Activated CD4-positive, alpha-beta memory T cell treated with anti-CD3 and anti-CD28 coated beads, Interleukin-2, amount 10 ng/mL, durations not matched to agents 7 days and 5 days (primary cell): ENCODE measurements around the gene TCERG1L. TPM values are rescaled to one million over a fixed set of nuclear protein-coding genes. Genes with fewer than 3 reads are reported as not detected.

Experiments
- CTCF ChIA-PET: fragments of 350-600 bp; sonication (Branson Sonifier 250); formaldehyde crosslinking; loops from one replicate; lab custom pipeline; 2021; ENCODE audit warnings: antibody characterized with exemption, inconsistent platforms; lab: Charles Lee
- POLR2A ChIA-PET: fragments of 350-600 bp; sonication (Branson Sonifier 250); formaldehyde crosslinking; loops from one replicate; lab custom pipeline; 2021; ENCODE audit warnings: antibody characterized with exemption; lab: Charles Lee
- DNase-seq: peaks from one replicate; pipeline ENCODE4 v3.0.0-alpha.2; 2020
- H3K27ac Mint-ChIP-seq: one replicate; pipeline ENCODE4 v1.8.0; 2021; ENCODE audit warnings: mild to moderate bottlenecking, mixed read lengths
- H3K27me3 Mint-ChIP-seq: one replicate; pipeline ENCODE4 v1.8.0; 2021; ENCODE audit warnings: mixed read lengths
- H3K36me3 Mint-ChIP-seq: one replicate; pipeline ENCODE4 v1.8.0; 2021; ENCODE audit warnings: low read depth, mixed read lengths
- H3K4me1 Mint-ChIP-seq: one replicate; pipeline ENCODE4 v1.8.0; 2021; ENCODE audit warnings: mixed read lengths
- H3K4me3 Mint-ChIP-seq: one replicate; pipeline ENCODE4 v1.8.0; 2021; ENCODE audit warnings: mild to moderate bottlenecking, mixed read lengths
- H3K9me3 Mint-ChIP-seq: one replicate; pipeline ENCODE4 v1.8.0; 2021; ENCODE audit warnings: mixed read lengths
- total RNA-seq, 2 experiments: library from RNA; stranded (reverse); gene quantifications; one replicate each; pipeline ENCODE4 v1.2.3, GENCODE V29; 2021

TCERG1L gene
- total RNA-seq, 2 experiments from 2014 or later = 0.08 TPM; not detected in 1

DNA sequence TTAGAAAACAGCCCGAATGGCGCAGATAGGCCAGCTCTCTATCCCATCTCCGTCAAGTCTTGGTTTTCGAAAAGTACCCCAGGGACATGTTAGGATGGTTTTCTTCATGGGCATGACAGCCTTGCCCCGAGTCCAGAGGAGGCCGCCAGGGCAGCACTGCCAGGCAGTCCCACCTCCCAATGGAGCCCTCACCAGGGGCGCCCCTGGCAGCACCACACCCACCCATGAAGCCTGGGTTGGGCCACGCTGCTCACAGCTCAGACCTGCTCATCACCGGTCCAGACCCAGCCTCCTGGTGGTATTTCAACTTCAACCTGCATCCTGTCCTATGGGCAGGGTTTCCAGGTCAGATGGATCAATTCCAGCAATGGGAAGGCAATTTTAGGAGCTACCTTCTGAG is 53.3 kb downstream of the TCERG1L start:
- no peak overlapping the region for H3K4me3 Mint-ChIP-seq
- CTCF ChIA-PET = no interaction called here

DNA sequence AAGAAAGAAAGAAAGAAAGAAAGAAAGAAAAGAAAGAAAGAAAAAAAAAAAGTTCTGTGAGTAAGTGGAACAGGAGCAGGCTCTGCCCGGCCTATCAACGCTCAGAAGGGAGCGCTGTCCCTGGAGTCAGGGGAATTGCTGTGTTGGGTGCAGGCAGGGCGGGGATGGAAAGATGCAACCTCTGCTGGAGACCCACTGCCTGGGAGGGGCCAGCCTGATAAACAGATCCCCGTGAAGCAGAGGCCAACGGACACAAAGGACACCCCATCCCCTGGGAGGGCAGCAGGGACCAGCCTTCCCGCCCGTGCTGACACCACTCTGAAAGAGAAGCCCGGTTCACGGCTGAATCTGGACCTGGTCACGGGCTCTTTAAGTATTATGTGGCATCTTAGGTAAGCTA is 54.5 kb downstream of the TCERG1L start:
- H3K27me3 Mint-ChIP-seq = no peaks in the 10 kb centered on the region
- ChIA-PET CTCF (no interaction called here), POLR2A (no interaction called here)
- H3K36me3 Mint-ChIP-seq = no peaks in the 10 kb centered on the region
- peaks cover 3% of the 10 kb centered on the region for H3K9me3 Mint-ChIP-seq
- H3K4me3 Mint-ChIP-seq = no peak overlapping the region
- no peak for DNase-seq
- H3K27ac Mint-ChIP-seq = no peak overlapping the region
- H3K4me1 Mint-ChIP-seq = no peaks in the 10 kb centered on the region

More for the DNA sequence above, 53.3 kb downstream of the TCERG1L start:
- POLR2A ChIA-PET = no interaction called here
- no peak overlapping the region for H3K27ac Mint-ChIP-seq
- H3K36me3 Mint-ChIP-seq = no peaks in the 10 kb centered on the region
- H3K4me1 Mint-ChIP-seq = no peaks in the 10 kb centered on the region
- no peak for DNase-seq
- peaks cover 3% of the 10 kb centered on the region for H3K9me3 Mint-ChIP-seq
- H3K27me3 Mint-ChIP-seq = no peaks in the 10 kb centered on the region

DNA sequence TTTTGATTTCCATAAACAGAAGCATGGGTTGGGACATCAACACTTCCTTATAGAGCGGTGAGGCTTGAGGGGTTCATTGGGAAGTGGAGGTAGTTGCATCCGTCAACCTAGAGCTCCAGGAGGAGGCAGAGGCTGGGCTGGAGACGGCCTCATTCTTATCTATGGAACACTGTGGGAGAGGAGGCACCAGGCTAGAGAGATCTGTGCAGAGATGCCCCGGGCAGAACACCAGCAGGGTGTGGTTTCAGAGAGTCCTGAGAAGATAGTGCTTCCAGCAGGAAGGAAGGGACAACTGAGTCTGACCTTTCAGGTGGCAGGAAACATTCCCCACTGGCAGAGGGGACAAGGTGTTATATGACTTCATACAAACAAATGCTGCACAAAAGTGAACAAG is 56.7 kb downstream of the TCERG1L start:
- Mint-ChIP-seq H3K27me3 (no peaks in the 10 kb centered on the region), H3K9me3 (no peaks in the 10 kb centered on the region), H3K4me1 (no peaks in the 10 kb centered on the region), H3K27ac (no peak overlapping the region), H3K36me3 (no peaks in the 10 kb centered on the region), H3K4me3 (no peak overlapping the region)
- POLR2A ChIA-PET = no interaction called here
- CTCF ChIA-PET = no interaction called here
- DNase-seq = no peak

DNA sequence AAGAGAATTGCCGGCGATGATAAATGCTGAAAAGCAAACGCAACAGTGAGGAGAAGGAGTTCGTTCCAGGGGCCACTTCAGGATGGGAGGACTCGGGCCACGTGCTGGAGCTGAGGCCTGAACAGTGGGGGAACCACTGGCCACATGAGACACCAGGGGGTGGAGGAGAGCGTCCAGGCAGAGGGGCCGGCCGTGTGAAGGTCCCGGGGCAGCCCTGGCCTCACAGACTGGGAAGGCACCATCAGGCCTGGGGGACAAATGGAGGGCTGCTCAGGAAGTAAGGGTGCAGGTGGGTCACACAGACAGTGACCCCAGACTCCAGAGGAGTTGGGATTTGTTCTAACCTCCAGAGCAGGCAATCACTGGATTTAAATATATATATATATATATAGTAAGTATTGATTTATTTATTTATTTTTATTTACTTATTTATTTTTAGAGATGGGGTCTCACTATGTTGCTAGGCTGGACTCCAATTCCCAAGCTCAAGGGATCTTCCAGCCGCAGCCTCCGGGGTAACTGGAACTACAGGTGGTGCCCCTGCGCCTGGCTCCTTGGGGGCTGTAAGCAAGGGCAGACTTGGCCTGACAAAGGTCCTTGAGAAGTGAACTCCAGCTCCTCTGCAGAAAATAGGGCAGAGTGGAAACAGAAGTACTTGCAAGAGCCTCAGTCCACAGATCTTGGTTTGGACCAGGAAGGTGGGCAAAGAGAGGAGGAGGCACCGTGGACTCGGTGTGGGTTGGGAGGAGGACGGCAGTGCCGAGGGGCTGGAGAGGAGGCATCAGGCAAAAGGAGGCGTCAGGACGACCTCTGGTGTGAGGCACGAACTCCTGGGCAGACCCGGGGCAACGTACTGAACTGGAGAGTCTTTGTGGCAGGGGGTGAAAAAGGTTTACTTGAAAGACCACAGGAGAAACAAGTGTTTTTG is 57.3 kb downstream of the TCERG1L start:
- no peaks in the 10 kb centered on the region for H3K36me3 Mint-ChIP-seq
- H3K4me3 Mint-ChIP-seq = no peak overlapping the region
- DNase-seq = no peak
- no peaks in the 10 kb centered on the region for H3K4me1 Mint-ChIP-seq
- no peaks in the 10 kb centered on the region for H3K9me3 Mint-ChIP-seq
- ChIA-PET POLR2A (no interaction called here), CTCF (no interaction called here)
- no peak overlapping the region for H3K27ac Mint-ChIP-seq
- no peaks in the 10 kb centered on the region for H3K27me3 Mint-ChIP-seq

DNA sequence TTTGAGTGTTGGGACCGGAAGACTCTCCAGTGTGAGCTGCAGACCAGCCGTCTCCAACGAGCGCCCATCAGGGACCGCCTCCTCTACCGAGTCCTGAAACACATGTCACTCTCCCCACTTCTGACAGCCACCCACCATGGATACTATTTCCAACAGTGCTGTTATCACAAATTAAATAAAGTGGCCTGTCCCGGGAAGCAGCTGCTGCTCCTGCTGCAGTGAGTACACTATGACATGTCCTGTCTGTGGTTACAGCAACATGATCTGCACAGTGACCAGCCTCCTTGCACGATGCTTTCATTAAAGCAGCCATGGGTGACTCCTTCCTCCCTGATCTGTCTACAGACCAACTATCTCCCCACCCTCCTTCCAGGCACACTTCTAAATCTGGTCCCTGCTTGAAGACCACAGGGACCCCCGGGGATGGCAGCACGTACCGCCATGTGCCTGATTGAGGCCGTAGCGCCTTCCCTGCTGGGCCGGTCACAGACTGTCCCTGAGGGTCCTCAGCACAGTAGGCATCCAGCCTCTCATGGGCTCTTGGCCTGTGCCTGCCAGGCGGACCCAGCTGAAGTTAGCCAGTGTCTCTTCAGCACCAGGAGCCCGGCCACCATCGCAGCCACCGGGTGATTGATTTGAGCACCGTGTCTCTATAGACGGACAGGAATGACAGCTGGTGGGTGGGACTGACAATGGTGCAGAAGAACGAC is 58.8 kb downstream of the TCERG1L start:
- POLR2A ChIA-PET = no interaction called here
- Mint-ChIP-seq H3K27ac (no peak overlapping the region), H3K36me3 (no peaks in the 10 kb centered on the region)

DNA sequence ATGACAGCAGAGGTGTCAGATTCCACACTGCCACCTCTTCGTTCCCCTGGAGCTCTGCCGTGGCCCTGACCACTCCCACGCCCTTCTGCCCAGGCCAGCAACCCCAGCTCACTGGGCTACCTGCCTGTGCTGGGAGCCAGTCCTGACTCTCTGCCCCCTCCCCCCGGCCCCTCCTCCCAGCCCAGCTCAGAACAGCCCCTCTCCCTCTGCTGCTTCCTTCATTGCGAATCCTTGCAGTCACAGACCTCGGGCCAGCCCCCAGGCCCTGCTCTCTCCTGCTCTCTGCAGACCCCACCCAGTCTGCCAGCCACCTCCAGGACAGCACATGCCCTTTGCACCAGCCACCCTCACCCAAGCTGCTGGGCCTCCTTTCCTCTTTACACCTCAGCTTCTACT is 60.4 kb downstream of the TCERG1L start:
- no peak overlapping the region for H3K27ac Mint-ChIP-seq
- DNase-seq = no peak
- no peak overlapping the region for H3K4me3 Mint-ChIP-seq
- no peaks in the 10 kb centered on the region for H3K9me3 Mint-ChIP-seq
- no peaks in the 10 kb centered on the region for H3K27me3 Mint-ChIP-seq
- H3K4me1 Mint-ChIP-seq = no peaks in the 10 kb centered on the region
- ChIA-PET POLR2A (no interaction called here), CTCF (no interaction called here)
- H3K36me3 Mint-ChIP-seq = no peaks in the 10 kb centered on the region

More for the DNA sequence above, 58.8 kb downstream of the TCERG1L start:
- Mint-ChIP-seq H3K9me3 (no peaks in the 10 kb centered on the region), H3K27me3 (no peaks in the 10 kb centered on the region), H3K4me3 (no peak overlapping the region), H3K4me1 (no peaks in the 10 kb centered on the region)
- CTCF ChIA-PET = no interaction called here
- no peak for DNase-seq

DNA sequence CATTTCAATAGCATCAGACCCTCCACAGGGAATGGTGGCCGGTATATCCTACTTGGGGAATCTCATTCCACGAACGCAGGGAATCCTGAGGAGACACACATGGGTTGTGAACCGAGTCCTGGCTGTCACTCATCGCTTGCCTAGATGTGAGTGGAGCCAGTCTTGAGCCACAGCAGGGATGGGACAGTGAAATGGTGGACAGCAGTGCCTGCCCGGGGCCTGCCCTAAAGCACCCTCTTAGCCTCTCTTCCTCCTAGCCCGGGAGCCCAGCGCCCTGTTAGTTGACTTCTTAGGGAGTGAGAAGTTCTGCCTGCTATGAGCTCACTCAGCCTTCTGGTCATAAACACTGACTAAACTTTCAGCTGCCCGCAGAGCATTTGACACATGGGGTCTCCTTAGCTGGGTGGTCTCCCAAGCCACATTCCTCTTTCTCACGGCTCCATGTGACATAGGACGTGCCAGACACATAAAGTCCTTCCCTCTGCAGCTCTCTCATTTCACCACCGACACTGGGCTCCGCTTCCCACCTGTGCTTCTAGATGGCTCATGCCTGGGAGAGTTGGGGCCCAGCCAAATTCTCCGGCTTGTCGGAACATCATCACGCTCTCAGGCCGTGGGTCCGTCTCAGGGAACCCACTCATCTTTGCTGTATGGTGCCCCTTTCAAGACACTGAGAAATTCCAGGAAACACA is 60.9 kb downstream of the TCERG1L start:
- Mint-ChIP-seq H3K27ac (no peak overlapping the region), H3K9me3 (no peaks in the 10 kb centered on the region), H3K4me3 (no peak overlapping the region), H3K4me1 (no peaks in the 10 kb centered on the region), H3K36me3 (no peaks in the 10 kb centered on the region), H3K27me3 (no peaks in the 10 kb centered on the region)
- CTCF ChIA-PET = no interaction called here
- DNase-seq = no peak
- POLR2A ChIA-PET = no interaction called here

DNA sequence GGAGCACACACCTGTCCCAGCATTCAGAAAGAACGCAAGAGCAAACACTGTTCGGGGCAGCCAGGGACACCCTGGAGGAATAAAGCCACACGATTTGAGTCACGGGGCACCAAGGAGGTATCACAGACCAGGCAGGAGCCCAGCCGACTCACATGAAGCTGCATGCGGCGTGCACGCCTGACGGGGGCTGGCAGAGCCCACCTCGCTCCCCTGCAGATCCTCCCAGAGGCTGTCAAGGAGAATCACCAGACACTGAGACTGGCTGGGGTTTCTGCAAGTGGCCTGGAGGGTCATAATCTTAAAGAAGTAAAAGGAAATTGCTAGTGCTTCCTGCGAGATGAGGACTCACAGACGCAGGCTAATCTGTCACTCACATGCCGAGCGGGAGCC is 61.6 kb downstream of the TCERG1L start:
- H3K36me3 Mint-ChIP-seq = no peaks in the 10 kb centered on the region
- H3K9me3 Mint-ChIP-seq = no peaks in the 10 kb centered on the region
- ChIA-PET POLR2A (no interaction called here), CTCF (no interaction called here)
- no peak overlapping the region for H3K4me3 Mint-ChIP-seq
- no peak overlapping the region for H3K27ac Mint-ChIP-seq
- DNase-seq = no peak
- H3K4me1 Mint-ChIP-seq = no peaks in the 10 kb centered on the region
- no peaks in the 10 kb centered on the region for H3K27me3 Mint-ChIP-seq

DNA sequence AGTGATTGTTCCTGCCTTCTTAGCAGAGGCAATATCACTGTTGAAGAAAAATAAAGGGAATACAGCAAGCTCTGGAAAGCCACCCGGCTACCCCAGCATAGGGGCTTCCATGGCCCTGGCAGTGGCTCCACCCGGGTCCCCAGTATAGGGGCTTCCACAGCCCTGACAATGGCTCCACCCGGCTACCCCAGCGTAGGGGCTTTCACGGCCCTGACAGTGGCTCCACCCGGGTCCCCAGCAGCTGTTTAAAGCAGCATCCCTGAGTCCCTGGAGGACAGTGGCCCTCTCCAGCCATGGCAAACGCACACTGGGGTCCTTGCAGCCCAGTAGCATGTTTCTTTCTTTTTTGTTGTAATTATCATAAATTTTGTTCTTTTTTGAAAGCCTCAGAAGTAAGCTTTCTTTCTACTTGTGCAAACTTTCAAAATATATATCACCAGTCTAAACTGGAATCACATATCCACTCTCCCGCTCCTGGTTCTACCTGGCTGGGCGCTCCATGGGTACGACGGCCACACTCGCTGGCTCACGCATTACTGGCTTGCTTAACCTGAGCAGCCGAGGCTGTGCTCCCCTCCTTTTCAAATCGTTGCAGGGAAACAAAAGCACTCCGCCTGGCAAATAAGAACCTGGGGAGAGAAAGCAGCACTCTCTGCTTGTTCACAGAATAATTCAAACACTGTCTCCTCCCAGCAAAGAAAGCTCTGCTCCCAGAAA is 62.1 kb downstream of the TCERG1L start:
- POLR2A ChIA-PET = no interaction called here
- H3K9me3 Mint-ChIP-seq = no peaks in the 10 kb centered on the region

DNA sequence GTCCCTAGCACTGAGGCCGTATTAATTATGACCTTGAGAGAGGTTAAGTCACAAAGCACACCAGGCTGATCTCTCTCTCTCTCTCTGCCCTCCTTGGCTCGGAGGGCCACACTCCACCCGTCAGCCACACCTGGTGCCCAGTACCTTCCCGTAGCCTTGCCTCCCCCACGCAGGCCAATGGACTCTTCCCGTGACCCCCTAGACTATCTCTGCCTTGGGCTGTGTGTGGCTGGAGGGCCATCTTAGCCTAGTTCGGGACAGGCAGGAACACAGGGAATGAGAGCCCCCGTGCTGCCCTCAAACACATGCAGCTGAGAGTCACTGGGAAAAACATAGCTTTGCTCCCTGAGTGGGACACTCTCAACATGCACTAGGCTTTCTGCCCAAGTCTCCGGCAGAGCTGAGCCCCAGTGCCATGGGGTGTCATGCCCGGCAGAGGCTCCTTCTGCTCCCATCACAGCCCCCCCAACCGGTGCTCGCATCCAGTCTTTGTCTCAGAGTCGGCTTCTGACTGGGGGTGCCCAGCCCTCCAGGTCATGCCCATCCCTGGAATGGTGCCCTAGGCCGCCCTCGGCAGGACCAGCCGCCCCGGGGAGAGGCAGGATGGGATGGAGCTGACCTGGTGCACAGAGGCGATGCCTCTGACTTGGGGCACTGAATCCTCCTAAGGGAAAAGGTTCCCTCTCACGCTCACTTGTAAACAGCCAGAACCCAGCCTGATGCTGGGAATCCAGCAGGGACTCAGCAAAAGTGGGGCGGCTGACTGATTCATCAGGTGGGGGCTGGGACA is 63.0 kb downstream of the TCERG1L start:
- DNase-seq = no peak
- ChIA-PET POLR2A (no interaction called here), CTCF (no interaction called here)
- H3K27ac Mint-ChIP-seq = no peak overlapping the region
- no peaks in the 10 kb centered on the region for H3K4me1 Mint-ChIP-seq
- H3K36me3 Mint-ChIP-seq = no peaks in the 10 kb centered on the region
- H3K4me3 Mint-ChIP-seq = no peak overlapping the region
- H3K27me3 Mint-ChIP-seq = no peaks in the 10 kb centered on the region
- H3K9me3 Mint-ChIP-seq = no peaks in the 10 kb centered on the region

More for the DNA sequence above, 62.1 kb downstream of the TCERG1L start:
- Mint-ChIP-seq H3K27me3 (no peaks in the 10 kb centered on the region), H3K36me3 (no peaks in the 10 kb centered on the region), H3K27ac (no peak overlapping the region), H3K4me1 (no peaks in the 10 kb centered on the region), H3K4me3 (no peak overlapping the region)
- CTCF ChIA-PET = no interaction called here
- DNase-seq = no peak

DNA sequence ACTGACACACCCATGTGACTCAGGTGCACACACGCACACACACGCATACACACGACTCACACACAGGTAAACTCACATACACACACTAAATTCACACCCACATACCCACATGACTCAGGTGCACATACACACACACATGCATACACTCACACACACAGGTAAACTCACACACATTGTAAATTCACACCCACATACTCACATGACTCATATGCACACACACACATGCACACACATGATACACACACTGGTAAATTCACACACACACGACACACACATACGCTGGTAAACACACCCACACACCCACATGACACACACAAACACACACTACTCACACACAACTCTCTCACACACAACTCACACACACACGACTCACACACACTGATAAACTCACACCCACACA is 63.6 kb downstream of the TCERG1L start:
- DNase-seq = no peak
- CTCF ChIA-PET = no interaction called here
- H3K36me3 Mint-ChIP-seq = no peaks in the 10 kb centered on the region

DNA sequence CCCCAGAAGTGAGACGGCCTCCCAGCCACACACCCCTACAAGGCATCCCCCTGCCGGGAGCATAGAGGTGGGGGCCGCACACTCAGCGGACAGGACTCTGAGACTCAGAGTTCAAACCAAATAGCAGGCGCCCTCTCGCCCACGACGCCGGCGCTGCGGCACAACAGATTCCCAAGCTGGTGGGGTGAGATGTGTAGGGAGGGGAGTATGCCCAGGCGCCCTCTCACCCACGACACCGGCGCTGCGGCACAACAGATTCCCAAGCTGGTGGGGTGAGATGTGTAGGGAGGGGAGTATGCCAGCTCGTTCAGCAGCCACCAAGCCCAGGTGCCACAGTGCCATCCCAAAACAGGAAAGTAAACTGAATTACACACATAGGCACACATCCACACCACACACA is 64.7 kb downstream of the TCERG1L start:
- H3K27me3 Mint-ChIP-seq = no peaks in the 10 kb centered on the region
- H3K27ac Mint-ChIP-seq = no peak overlapping the region
- H3K36me3 Mint-ChIP-seq = no peaks in the 10 kb centered on the region
- DNase-seq = no peak
- ChIA-PET CTCF (no interaction called here), POLR2A (no interaction called here)
- peaks cover under 1% of the 10 kb centered on the region for H3K9me3 Mint-ChIP-seq
- H3K4me3 Mint-ChIP-seq = no peak overlapping the region
- no peaks in the 10 kb centered on the region for H3K4me1 Mint-ChIP-seq

More for the DNA sequence above, 63.6 kb downstream of the TCERG1L start:
- H3K27me3 Mint-ChIP-seq = no peaks in the 10 kb centered on the region
- no peaks in the 10 kb centered on the region for H3K4me1 Mint-ChIP-seq
- POLR2A ChIA-PET = no interaction called here
- no peaks in the 10 kb centered on the region for H3K9me3 Mint-ChIP-seq
- no peak overlapping the region for H3K27ac Mint-ChIP-seq
- H3K4me3 Mint-ChIP-seq = no peak overlapping the region
